KBM-7 (cell line): ENCODE results near the gene ATP2C2.

Experiments used
- DNase-seq: peaks from one replicate; pipeline ENCODE4 v3.0.0-alpha.2; 2015
- in situ Hi-C: fragments of 300-500 bp; cut with MboI; formaldehyde crosslinking; loops from 2 replicates; pipeline ENCODE4 v1.14.3; 2020; ENCODE audit warnings: low sequenced_read_pairs, low pct_unique_long_range_greater_than_20kb, mixed read lengths

ATP2C2 gene

GRCh38 chr16:84460406-84461028, 92.2 kb downstream of the ATP2C2 start:
- in situ Hi-C loops = no loop called here
- DNase-seq = no peak

GRCh38 chr16:84461029-84461412, 92.7 kb downstream of the ATP2C2 start:
- in situ Hi-C loops = no loop called here
- DNase-seq = no peak

DNA sequence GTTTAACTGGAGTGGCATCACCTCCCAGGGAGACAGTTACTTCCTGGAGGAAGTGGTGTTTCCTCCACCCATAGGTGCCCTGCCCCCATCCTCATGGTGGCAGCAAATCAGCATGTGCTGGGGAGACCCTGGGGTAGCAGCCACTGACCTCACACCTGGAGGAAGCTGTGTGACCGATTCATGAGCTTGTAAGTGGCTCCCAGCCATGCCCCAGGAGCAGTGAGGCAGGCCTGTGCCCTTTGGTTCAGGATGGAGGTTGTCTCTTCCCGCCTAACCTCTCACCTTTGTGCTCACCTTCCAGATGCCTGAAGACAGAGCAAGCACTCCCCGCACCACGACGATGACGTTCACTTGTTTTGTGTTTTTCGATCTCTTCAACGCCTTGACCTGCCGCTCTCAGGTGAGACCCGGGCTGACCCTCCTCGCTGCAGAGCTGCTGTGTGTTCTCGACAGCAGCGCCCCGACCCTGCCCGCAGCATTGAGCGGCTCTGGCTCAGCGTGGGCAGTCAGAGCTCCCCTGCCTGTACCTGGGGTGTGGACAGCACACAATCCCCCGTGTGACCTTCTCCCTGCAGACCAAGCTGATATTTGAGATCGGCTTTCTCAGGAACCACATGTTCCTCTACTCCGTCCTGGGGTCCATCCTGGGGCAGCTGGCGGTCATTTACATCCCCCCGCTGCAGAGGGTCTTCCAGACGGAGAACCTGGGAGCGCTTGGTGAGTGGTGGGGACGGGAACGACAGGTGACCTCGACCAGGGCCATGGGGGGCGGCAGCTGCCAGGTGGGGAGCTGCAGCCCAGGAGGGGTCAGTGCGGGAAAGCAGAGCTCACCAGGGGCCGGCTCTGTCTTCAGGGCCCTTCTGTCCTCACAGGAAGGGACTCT, 93.3 kb downstream of the ATP2C2 start:
- in situ Hi-C loops = no loop called here
- no peak for DNase-seq

- in situ Hi-C loops = no loop called here
- no peak for DNase-seq
Measured at GRCh38 chr16:84462296-84463210, 94.2 kb downstream of the ATP2C2 start.

GRCh38 chr16:84463221-84463620, 94.9 kb downstream of the ATP2C2 start:
- in situ Hi-C loops = no loop called here

DNA sequence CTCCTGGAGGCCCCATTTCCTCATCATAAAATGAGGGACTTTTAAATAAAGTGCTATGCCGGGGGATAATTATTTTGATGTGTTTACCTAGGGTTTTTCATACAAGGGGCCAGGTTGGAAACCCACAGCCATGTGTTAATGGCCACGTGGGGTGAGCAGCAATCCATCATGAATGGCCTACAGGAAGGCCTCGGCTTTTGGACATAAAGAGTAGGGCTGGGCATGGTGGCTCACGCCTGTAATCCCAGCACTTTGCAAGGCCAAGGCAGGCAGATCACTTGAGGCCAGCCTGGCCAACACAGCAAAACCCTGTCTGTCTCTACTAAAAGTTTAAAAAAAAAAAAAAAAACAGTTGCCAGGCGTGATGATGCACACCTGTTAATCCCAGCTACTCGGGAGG, 95.8 kb downstream of the ATP2C2 start:
- in situ Hi-C loops = no loop called here
- DNase-seq = no peak

More at GRCh38 chr16:84463221-84463620, 94.9 kb downstream of the ATP2C2 start:
- no peak for DNase-seq

GRCh38 chr16:84465154-84465553, 96.8 kb downstream of the ATP2C2 start:
- DNase-seq = no peak
- in situ Hi-C loops = no loop called here

GRCh38 chr16:84466692-84467091, 98.4 kb downstream of the ATP2C2 start:
- no peak for DNase-seq
- in situ Hi-C loops = no loop called here

GRCh38 chr16:84467256-84467655, 98.9 kb downstream of the ATP2C2 start:
- in situ Hi-C loops = no loop called here
- DNase-seq = no peak

DNA sequence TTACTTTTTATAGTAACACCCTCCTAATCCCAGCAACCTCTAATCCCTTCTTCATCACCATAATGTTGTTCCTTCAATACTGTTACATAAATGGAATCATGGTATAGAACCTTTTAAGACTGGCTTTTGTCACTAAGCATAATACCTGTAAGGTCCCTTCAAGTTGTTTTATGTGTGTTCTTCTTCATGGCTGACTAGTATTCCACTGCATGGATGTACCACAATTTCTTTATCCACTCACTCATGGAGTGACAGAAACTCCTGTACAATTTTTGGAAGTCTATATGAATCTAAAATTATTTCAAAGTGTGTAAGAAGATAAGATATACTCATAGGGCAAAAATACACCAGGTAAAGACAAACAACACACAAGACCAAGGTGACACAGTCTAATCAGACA, 99.4 kb downstream of the ATP2C2 start:
- DNase-seq = no peak
- in situ Hi-C loops = no loop called here

DNA sequence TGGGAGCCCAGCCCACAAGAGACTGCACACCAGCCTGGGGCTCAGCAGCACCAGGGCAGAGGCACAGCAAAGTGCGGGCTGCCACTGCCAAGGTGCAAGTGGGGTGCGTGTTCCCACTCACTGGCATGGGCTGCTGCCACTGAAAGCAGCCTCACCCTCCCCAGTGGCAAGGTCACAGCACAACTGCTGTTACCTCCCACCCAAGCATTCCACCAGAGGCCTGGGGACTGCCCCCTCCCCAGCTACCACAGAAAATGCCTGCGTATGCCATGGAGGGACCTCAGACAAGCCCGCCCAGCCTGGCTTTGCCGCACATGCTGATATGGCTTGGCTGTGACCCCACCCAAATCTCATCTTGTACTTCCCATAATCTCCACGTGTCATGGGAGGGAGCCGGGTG, 103.0 kb downstream of the ATP2C2 start:
- DNase-seq = no peak
- in situ Hi-C loops = no loop called here

DNA sequence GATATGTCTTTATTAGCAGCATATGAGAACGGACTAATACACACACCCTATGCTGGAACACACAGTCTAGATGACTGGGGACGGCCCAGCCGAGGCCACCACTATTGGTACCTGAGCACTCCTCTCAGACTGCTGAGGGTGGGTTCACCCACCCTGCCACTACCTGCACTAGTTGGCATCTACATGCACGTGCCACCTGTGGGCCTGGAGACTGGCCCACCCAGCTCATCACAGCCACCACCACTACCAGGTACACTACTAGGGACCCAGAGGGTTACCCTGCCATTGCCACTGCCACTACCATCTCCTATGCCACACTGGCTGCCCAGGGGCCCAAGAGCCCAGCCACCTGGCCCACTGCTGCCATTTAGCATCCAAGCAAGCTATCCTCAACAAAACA, 103.6 kb downstream of the ATP2C2 start:
- in situ Hi-C loops = no loop called here
- no peak for DNase-seq

DNA sequence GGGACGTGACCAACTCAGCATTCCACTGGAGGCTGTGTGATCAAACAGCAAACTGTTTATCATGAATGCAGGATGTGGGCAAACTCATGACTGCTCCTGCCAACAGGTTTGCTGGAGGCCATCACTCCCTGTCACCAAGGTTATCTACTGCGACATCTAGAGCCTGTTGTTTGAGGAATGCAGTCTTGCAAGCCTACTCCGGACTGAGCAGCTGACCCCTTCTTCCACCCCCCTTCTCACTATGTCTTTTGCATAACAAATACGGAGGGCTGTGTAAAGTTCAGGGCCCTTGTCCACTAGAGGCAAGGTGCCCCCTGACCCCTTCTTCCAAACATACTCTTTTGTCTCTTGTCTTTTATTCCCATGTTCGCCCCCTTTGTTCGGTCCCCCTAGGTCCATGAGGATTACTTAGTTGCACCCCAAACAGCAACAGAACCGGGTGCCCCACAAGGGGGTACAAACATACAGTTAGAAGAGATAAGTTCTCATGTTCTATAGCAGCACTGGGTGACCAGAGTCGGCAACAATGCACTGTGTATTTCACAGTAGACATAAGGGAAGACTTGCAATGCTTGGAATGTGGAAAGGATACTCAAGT, 107.4 kb downstream of the ATP2C2 start:
- DNase-seq = no peak
- in situ Hi-C loops = loop anchor here (25.0 kb wide), 1 partner anchor 513 kb away; the partner anchor contains the start of genes NECAB2 and OSGIN1

DNA sequence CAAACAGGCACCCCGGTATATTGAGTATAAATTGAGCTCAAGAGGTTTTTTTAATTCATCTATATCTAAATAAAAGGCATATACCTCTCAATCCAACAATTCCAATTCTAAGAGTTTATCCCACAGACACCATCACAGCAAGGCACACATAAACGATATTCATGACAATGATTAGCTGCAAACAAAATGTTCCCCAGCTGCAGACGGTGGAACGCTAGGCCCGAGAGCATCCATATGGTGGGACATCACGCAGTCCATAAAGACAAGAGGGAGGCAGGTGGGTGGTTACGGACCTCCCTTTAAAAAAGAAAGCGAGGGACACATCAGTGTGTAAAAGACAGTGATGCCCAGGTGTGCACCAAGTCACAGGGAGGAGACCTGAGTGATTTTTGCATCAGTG, 108.1 kb downstream of the ATP2C2 start:
- DNase-seq = no peak
- in situ Hi-C loops = loop anchor here (25.0 kb wide), 1 partner anchor 514 kb away; the partner anchor contains the start of genes NECAB2 and OSGIN1

- in situ Hi-C loops = loop anchor here (25.0 kb wide), 1 partner anchor 515 kb away; the partner anchor contains the start of genes NECAB2 and OSGIN1
- no peak for DNase-seq
Measured at GRCh38 chr16:84477661-84478060, 109.3 kb downstream of the ATP2C2 start.

DNA sequence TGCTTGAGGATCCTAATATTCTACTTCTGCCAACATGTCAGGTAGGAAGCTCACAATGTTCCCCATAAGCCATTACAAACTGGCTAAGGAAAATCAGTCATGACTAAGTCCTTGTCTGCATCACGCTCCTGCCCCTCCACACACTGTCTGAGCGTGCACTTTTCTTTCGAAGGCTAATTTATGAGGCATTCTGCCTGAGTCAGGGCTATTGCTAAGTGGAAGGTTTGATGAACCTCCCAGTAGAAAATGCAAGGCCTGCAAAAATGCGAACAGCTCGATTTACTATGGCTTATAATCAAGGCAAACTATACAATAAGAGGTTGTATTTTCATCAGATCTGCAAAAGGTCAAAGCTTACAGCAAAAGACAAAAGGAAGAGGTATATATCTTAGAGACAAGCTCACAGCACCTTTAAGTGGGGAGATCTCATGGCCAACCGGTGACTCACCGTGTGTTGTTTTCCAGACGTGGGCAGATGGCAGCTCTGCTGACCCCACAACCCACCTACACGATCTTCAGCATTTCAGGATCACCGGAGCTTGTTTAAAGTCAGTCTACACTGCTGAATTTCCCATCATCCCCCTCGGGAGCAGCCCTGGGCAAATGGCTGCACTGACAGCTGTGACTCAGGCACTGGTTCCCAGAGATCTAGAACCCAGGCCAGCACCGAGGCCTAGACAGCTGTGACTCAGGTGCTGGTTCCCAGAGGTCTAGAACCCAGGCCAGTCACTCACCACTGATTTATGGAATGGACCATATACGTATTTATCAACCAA, 110.0 kb downstream of the ATP2C2 start:
- in situ Hi-C loops = loop anchor here (25.0 kb wide), 1 partner anchor 516 kb away; the partner anchor contains the start of genes NECAB2 and OSGIN1
- no peak for DNase-seq

DNA sequence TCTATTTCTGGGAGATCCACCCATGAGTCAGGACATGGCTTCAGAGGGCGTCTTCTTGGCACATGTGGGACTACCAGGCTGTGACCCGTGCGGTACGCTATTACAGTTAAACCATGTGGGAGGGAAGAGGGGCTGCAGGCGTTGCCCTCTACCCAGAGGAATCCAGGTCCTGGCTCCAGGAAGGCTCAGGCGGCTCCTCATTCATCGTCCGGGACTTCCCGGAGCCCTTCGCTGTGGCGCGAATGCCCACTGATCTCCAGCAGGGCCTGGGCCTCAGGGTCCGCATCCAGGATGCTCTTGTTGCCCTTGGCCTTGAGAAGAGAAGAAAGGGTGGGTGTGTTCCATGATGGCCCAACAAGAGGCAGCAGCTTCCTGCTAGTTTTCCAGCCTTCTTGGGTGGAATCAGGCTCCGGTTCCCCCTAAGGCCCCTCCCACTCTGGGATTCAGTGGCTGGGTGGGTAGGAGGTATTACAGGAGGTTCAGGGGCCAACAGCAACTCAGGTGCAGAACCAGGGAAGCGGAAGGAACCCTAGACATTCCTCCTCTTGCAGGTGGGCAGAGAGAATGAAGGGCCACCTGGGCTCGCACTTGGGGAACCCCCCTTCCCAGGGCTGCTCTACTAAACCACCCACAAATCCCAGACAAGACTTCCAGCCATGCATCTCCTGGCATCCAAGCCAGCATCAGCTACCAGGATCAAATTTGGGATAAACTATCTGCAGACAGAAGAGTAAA, 111.5 kb downstream of the ATP2C2 start:
- no peak for DNase-seq
- in situ Hi-C loops = loop anchor here (25.0 kb wide), 1 partner anchor 518 kb away; the partner anchor contains the start of genes NECAB2 and OSGIN1
